HS-5 (cell line): ENCODE measurements around the gene SAFB.
A peak's percentile ranks its signal among the peaks of the same experiment; 100 is the strongest.

ENCODE experiments used
- DNase-seq: peaks from one replicate; pipeline ENCODE4 v3.0.0-alpha.2; 2012; ENCODE audit warnings: low read depth

The SAFB gene

GRCh38 chr19:5666921-5667610 is 44.2 kb downstream of the SAFB start:
- no peak for DNase-seq

- DNase-seq: no peak
These were observed 44.9 kb downstream of the SAFB start for GRCh38 chr19:5667751-5668271.

DNA sequence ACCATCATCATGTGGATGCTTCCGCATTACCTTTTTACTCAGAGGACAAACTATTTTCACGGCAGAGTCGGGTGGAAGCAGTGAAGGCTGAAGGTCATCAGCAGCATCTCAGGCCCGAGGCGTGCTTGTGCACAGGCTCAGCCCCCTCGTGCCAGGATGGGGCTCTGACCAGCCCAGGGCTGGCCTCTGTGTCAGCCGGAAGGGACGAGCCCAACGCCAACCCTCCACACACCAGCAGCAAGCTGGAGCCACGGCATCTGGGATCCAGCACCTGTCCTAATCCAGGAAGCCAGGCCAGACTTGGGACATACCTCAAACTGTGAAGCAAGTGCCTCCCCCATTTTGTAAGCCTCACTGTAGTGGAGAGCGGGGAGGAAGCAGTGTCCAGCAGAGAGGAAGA is 46.3 kb downstream of the SAFB start:
- no peak for DNase-seq

DNA sequence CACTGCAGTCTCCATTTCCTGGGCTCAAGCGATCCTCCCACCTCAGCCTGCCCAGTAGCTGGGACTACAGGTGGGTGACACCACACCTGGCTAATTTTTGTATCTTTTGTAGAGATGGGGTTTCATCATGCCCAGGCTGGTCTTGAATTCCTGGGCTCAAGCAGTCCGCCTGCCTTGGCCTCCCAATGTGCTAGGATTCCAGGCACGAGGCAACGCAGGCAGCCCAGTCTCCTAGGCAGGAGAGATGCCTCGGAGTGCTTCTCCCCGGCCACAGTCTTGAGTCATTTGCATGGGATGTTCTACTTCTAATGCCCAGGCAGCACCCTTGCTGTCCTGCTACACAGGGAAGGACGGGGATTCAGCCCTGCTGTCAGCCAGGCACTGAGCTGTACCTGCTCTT is 48.7 kb downstream of the SAFB start:
- no peak for DNase-seq

- no peak for DNase-seq
These were observed 50.0 kb downstream of the SAFB start for GRCh38 chr19:5672708-5673459.

- no peak for DNase-seq
These were observed 50.9 kb downstream of the SAFB start for GRCh38 chr19:5673752-5674151.

GRCh38 chr19:5674714-5675113 is 51.8 kb downstream of the SAFB start:
- DNase-seq: no peak

DNA sequence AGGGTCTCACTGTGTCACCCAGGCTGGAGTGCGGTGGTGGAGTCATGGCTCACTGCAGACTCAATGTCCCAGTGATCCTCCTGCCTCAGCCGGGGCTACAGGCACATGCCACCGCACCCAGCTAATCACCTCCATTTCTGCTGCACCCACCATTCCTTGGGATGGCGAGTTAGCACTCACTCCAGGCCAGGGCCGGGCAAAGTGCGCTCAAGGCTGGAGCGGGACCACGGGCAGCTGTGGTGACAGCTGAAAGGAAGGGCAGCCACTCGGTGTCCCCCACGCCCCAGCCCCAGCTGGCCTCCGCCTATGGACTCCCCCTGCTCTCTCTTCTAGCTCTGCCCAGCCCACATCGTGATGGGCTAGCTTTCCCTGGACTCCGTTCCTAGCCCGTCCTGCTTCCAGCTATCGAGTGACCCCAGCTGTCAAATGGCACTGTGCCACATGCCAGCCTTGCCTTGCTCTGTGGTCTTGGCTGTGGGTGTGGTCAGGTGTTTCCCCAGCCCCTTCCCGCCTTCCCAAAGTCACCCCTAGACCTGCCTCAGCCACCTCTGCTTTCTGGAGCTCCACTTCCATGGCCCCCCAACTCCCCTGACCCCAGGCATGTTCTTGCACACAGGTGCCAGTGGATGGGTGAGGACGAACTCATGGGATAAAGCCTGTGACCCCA is 53.4 kb downstream of the SAFB start:
- DNase-seq: no peak

DNA sequence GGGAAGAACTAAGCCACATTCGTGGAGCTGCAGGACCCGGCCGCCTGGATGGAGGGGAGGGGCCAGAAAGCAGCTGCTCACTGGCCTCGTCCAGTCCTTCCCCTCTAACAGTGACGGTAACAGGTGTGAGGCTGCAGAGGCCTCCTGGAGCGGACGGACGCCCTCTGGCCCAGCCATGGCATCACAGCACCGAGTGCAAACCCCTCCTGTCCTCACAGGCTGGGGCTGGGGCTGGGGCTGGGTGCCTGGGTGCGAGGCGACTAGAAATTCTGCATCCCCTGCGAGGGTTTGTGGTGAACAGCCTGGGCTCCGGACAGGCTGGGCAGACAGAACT is 53.9 kb downstream of the SAFB start:
- DNase-seq: no peak

GRCh38 chr19:5677136-5677535 is 54.3 kb downstream of the SAFB start:
- DNase-seq: no peak

DNA sequence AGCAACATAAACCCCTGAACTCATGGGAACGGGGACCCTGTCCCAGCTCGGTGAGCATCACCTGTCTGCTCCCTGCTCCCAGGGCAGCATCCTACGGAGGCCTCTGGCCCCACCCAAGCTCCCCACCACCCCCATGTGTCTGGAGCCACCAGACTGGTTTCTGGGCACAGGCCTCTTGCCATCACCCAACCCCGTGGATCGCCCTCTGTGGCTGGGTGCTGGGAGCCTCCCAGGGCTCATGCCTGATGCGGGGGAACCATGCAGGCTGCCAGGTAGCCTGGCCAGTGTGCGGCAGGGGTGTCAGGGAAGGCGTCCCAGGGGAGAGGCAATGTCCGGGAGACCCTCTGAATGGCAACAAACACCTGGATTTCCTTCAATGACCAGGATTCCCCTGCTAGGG is 54.7 kb downstream of the SAFB start:
- no peak for DNase-seq

DNA sequence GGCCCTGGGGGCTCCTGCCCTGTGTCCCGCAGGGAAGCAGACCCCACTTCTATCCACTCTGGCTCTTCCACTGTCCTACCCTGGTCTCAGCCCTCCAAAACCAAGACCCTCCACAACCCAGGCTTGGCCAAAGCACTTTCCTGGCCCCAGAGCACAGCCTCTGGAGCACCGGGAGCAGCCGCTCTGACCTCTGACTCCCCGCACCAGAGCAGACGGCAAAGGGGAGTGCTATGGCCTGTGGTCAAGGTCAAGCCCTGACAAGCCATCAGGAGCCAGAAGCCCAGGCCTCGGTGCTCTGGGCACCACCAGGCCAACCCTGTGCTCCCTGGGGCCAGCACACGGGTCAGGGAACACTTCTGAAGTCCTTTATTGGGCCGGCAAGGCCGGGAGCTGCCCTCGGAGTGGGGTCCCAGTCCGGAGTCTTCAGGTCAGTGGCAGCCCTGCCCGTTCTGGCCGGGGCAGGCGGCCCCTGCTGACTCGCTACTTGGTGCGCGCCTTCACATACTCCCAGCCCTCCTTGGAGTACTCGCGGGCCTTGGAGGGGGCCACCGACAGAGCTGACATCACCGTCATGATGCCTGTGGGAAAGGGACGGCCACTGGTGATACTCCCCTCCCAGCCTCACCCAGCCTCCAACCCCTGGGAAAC is 55.3 kb downstream of the SAFB start:
- DNase-seq: no peak

GRCh38 chr19:5679289-5680083 is 56.6 kb downstream of the SAFB start:
- no peak for DNase-seq

DNA sequence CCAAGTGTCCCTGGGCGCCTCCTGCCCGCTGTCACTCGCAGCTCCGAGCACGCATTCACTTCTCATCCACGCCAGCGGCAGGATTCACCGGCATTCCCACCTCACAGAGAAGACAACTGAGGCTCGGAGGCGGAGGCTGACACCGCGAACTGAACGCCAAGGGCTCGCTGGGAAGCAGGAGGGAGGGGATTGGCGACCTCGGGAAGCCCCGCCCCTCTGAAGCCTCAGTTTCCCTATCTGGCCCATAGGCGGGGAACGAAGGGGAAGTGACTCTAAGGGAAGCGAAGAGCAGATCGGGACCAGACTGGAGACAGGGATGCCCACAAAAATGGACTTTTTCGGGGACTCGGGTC is 57.2 kb downstream of the SAFB start:
- no peak for DNase-seq

GRCh38 chr19:5680437-5681368 is 57.8 kb downstream of the SAFB start, which contains the start of the genes HSD11B1L and MICOS13:
HSD11B1L (plus strand) TSS chr19:5681027; CDS start chr19:5684833, 3,806 bp downstream.
MICOS13 (minus strand) TSS chr19:5680516; CDS start chr19:5680486, 30 bp downstream.
- peak; percentile 92 for DNase-seq

DNA sequence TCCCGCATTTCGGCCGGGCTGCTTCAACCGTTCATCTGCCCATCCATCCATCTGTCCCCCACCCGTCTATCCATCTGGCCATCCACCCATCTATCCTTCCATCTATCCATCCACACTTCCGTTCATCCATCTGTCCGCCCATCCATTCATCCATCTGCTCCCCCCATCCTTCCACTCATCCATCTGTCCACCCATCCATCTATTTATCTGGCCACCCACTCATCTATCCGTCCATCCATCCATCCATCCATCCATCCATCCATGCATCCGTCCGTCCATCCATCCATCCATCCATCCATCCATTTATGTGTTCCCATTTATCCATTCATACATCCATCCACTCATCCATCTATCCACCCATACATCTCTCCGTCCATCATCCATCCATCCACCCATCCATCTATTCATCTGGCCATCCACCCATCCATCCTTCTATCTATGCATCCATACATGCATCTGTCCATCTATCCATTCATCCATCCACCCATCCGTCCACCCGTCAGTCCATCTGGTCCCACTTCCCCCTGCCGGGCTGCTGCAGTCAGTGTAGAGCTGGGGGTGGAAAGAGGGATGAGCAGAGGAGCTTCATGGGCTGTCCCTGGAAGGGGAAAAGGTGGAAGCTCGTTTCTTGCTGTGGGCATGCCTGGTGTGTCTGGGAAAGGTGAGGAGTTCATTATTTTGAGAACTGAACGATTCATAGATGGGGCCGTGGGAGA is 58.7 kb downstream of the SAFB start:
- DNase-seq: no peak

DNA sequence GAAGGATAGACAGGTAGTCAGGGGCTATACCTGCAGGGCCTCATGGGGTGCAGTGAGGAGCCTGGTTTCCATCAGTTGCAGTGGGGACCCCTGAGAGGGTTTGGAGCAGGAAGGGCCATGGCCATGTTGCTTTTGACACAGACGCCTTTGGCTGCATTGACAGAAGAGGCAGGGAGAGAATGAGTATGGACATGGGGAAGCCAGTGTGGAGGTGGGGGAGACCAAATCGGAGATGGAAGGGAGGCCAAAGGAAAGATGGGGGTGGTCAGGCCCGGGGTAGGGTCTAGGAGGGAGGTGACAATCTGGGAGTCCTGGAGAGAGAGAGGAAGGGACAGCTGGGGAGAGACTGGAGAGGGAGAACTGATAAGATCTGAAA is 59.2 kb downstream of the SAFB start:
- no peak for DNase-seq

- DNase-seq: no peak
These were observed 60.4 kb downstream of the SAFB start for GRCh38 chr19:5683177-5683886.
